Caki2 (cell line): ENCODE measurements around the gene C6orf15. TPM values are rescaled to one million over a fixed set of nuclear protein-coding genes. Genes with fewer than 3 reads are reported as not detected.

Experiments used
- DNase-seq: peaks from one replicate; pipeline ENCODE4 v3.0.0-alpha.2; 2015; ENCODE audit warnings: low read depth
- in situ Hi-C: cut with HindIII; loops from 2 replicates; pipeline ENCODE4 v1.10.0; 2016; ENCODE audit warnings: low sequenced_read_pairs, low pct_unique_long_range_greater_than_20kb, mixed read lengths
- total RNA-seq: library from RNA; depleted of rRNA; stranded (reverse); fragments of >200 nt; shearing (Covaris generic); gene quantifications from 2 replicates; pipeline ENCODE4 v1.2.3, GENCODE V29; 2014; ENCODE audit warnings: low replicate concordance

The C6orf15 gene
- total RNA-seq, 1 experiment from 2014 or later, result not detected

- in situ Hi-C loops, result no loop called here
- no peak for DNase-seq
Measured at GRCh38 chr6:31135710-31136109, 23.3 kb upstream of the C6orf15 start.

- no peak for DNase-seq
- in situ Hi-C loops, result no loop called here
Measured at GRCh38 chr6:31132806-31133205, 20.4 kb upstream of the C6orf15 start.

GRCh38 chr6:31131595-31131994, 19.2 kb upstream of the C6orf15 start:
- no peak for DNase-seq
- in situ Hi-C loops, result no loop called here

GRCh38 chr6:31130751-31131150, 18.4 kb upstream of the C6orf15 start:
- in situ Hi-C loops, result no loop called here
- no peak for DNase-seq

- in situ Hi-C loops, result no loop called here
- DNase-seq, result no peak
Measured at GRCh38 chr6:31129130-31129529, 16.8 kb upstream of the C6orf15 start.

GRCh38 chr6:31128093-31128676, 15.8 kb upstream of the C6orf15 start:
- DNase-seq, result peak; percentile 47

GRCh38 chr6:31126396-31127175, 14.2 kb upstream of the C6orf15 start:
- in situ Hi-C loops, result no loop called here
- no peak for DNase-seq

More at GRCh38 chr6:31128093-31128676, 15.8 kb upstream of the C6orf15 start:
- in situ Hi-C loops, result no loop called here

GRCh38 chr6:31125586-31126363, 13.4 kb upstream of the C6orf15 start:
- in situ Hi-C loops, result no loop called here

GRCh38 chr6:31125162-31125561, 12.8 kb upstream of the C6orf15 start:
- DNase-seq, result peak; percentile 61
- in situ Hi-C loops, result no loop called here

More at GRCh38 chr6:31125586-31126363, 13.4 kb upstream of the C6orf15 start:
- peak; percentile 63 for DNase-seq

GRCh38 chr6:31122791-31123706, 10.7 kb upstream of the C6orf15 start:
- peak; percentile 98 for DNase-seq
- in situ Hi-C loops, result no loop called here

GRCh38 chr6:31121131-31121790, 8.9 kb upstream of the C6orf15 start:
- in situ Hi-C loops, result no loop called here
- no peak for DNase-seq

GRCh38 chr6:31120151-31120915, 8.0 kb upstream of the C6orf15 start, which contains the start of gene CDSN:
CDSN (minus strand) TSS chr6:31120446; CDS start chr6:31120419, 27 bp downstream.
- in situ Hi-C loops, result no loop called here
- DNase-seq, result no peak

- in situ Hi-C loops, result no loop called here
- no peak for DNase-seq
Measured at GRCh38 chr6:31118178-31118577, 5.8 kb upstream of the C6orf15 start.

- no peak for DNase-seq
- in situ Hi-C loops, result no loop called here
Measured at GRCh38 chr6:31116661-31117385, 4.4 kb upstream of the C6orf15 start.

GRCh38 chr6:31115941-31116560, 3.7 kb upstream of the C6orf15 start:
- in situ Hi-C loops, result no loop called here
- DNase-seq, result no peak
